Activated CD8-positive, alpha-beta T cell treated with anti-CD3 and anti-CD28 coated beads for 36 hours (primary cell): ENCODE results near the gene FAM83G. TPM values are rescaled to one million over a fixed set of nuclear protein-coding genes. Genes with fewer than 3 reads are reported as not detected.
"Not testable (repeated sequence)": the region's sequence is repeated elsewhere in the genome, so short reads cannot be mapped to it uniquely, and the experiment has no call there.

Source experiments
- ATAC-seq: fragments of 200-7000 bp; cut with Tn5 transposase; one replicate; pipeline ENCODE4 v1.10.0; 2021; ENCODE audit warnings: mild to moderate bottlenecking, moderate library complexity
- CTCF ChIA-PET: fragments of 350-600 bp; sonication (Branson Sonifier 250); formaldehyde crosslinking; loops from one replicate; lab custom pipeline; 2021; ENCODE audit warnings: antibody characterized with exemption; lab: Charles Lee
- POLR2A ChIA-PET: fragments of 350-600 bp; sonication (Branson Sonifier 250); formaldehyde crosslinking; loops from one replicate; lab custom pipeline; 2021; ENCODE audit warnings: antibody characterized with exemption; lab: Charles Lee
- DNase-seq: peaks from one replicate; pipeline ENCODE4 v3.0.0-alpha.2; 2020
- H3K27ac Mint-ChIP-seq: one replicate; pipeline ENCODE4 v1.8.0; 2021; ENCODE audit warnings: mild to moderate bottlenecking, mixed read lengths
- H3K27me3 Mint-ChIP-seq: one replicate; pipeline ENCODE4 v1.8.0; 2021; ENCODE audit warnings: mixed read lengths
- H3K36me3 Mint-ChIP-seq: one replicate; pipeline ENCODE4 v1.8.0; 2021; ENCODE audit warnings: low read depth, mixed read lengths
- H3K4me1 Mint-ChIP-seq: one replicate; pipeline ENCODE4 v1.8.0; 2021; ENCODE audit warnings: low read depth, mixed read lengths
- H3K4me3 Mint-ChIP-seq: one replicate; pipeline ENCODE4 v1.8.0; 2021; ENCODE audit warnings: mild to moderate bottlenecking, moderate library complexity, mixed read lengths
- H3K9me3 Mint-ChIP-seq: one replicate; pipeline ENCODE4 v1.8.0; 2021; ENCODE audit warnings: mixed read lengths
- intact Hi-C: fragments of 100-400 bp; cut with micrococcal nuclease; formaldehyde crosslinking; loops from one replicate; pipeline ENCODE4 v1.10.0; 2022
- total RNA-seq, 2 experiments: library from RNA; stranded (reverse); gene quantifications; one replicate each; pipeline ENCODE4 v1.2.3, GENCODE V29; 2021
- TF ChIP-seq, protein P1 (sequence below): fragments of 200-600 bp; IDR thresholded peaks from one replicate; pipeline ENCODE4 v1.8.0; 2022; ENCODE audit warnings: antibody characterized with exemption, mild to moderate bottlenecking

FAM83G gene
- total RNA-seq, 2 experiments from 2014 or later: 11.9 to 12.1 TPM

DNA sequence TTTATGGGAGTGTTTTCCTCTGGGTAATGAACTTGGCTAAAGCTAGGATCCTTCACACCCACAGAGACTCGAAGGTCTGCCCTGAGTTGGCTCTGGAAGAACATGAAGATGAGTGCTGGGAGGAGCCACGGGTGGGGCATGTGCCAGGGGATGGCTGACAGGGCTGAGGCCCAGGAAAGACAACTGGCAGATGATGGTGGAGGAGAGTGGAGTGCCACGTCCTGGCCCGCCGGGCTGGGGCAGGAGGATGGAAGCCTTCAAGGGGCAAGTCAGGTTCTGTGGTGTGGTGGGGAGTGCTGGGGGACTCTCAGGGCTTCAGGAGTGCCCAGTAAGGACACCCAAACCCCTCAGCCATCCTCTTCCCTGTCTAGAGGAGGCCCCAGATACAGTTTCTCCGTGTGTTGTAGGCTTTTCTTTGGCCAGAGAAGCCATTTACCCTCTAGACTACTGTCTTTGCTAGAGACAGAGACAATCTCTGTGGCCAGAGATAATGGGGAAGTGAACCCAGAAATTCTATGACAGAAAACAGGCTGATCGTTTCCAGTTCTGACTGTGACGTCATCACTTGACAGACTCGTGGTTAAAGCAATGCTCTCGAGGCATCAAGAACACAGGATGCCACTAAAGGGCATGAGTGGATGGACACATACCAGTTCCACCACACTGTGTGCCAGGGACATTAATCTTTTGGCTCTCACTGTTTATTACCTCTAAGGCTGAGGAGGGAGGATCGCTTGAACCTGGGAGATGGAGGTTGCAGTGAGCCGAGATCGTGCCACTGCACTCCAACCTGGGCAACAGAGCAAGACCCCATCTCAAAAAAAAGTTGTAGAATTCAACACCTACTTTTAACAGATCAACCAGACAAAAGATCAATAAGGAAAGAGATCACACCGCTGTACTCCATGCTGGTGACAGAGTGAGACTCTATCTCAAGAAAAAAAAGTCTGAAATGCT, 71.2 kb downstream of the FAM83G start:
- ATAC-seq (peak; percentile 38), DNase-seq (peak; percentile 32)
- peaks cover 22% of the 10 kb centered on the region for H3K4me1 Mint-ChIP-seq
- H3K4me3 Mint-ChIP-seq: no peak overlapping the region
- peaks cover 2% of the 10 kb centered on the region for H3K27me3 Mint-ChIP-seq
- ChIA-PET CTCF (interaction anchor here (0.7 to 1.4 kb wide), 2 partner anchors 28 to 75 kb away, joined by 3 to 4 read pairs; no protein-coding TSS in a partner anchor), POLR2A (interaction anchor here (0.6 kb wide), 1 partner anchor 88 kb away, joined by 3 read pairs; no protein-coding TSS in a partner anchor)
- peaks cover 29% of the 10 kb centered on the region for H3K36me3 Mint-ChIP-seq
- TF ChIP-seq, protein P1, sequence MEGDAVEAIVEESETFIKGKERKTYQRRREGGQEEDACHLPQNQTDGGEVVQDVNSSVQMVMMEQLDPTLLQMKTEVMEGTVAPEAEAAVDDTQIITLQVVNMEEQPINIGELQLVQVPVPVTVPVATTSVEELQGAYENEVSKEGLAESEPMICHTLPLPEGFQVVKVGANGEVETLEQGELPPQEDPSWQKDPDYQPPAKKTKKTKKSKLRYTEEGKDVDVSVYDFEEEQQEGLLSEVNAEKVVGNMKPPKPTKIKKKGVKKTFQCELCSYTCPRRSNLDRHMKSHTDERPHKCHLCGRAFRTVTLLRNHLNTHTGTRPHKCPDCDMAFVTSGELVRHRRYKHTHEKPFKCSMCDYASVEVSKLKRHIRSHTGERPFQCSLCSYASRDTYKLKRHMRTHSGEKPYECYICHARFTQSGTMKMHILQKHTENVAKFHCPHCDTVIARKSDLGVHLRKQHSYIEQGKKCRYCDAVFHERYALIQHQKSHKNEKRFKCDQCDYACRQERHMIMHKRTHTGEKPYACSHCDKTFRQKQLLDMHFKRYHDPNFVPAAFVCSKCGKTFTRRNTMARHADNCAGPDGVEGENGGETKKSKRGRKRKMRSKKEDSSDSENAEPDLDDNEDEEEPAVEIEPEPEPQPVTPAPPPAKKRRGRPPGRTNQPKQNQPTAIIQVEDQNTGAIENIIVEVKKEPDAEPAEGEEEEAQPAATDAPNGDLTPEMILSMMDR: no peak
- intact Hi-C loops: no loop called here
- no peaks in the 10 kb centered on the region for H3K9me3 Mint-ChIP-seq
- H3K27ac Mint-ChIP-seq: peak overlapping the region; percentile 48

DNA sequence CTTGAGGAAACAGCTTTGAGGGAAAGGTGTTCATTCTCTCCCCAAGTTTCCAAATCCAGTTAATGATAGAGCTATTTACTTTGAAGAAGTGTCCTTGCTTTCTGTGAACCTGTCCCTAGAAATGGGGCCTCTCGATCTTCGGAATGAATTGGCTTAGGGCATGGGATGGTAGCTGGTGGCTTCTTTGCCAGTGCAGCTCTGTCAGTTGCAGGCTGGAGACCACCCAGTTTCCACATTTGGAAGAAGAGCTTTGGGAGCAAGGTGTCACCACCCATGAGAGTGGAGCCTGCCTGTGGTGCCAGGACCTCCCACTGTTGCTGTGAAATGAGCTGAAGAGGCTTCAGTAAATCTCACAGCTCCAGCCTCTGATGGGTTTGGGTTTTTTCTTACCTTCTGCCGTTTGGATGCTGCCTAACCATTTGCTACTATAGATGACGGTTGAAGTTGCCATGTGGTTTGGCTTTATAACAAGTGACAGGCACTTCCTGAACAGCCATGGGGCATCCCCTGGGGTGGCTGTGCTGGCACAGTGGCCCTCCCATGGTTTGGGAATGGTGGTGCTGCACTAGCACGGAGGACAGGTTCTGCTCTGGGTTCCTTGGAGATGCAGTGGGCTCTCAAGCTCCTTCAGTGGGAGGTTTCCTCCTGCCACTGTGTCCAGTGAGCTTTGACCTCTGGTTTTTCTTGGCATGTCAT, 72.1 kb downstream of the FAM83G start:
- TF ChIP-seq, protein P1: no peak
- Mint-ChIP-seq H3K4me3 (no peak overlapping the region), H3K27me3 (peaks cover 2% of the 10 kb centered on the region), H3K36me3 (peaks cover 30% of the 10 kb centered on the region), H3K9me3 (no peaks in the 10 kb centered on the region), H3K4me1 (peaks cover 22% of the 10 kb centered on the region), H3K27ac (peak overlapping the region; percentile 75)
- peak; percentile 45 for DNase-seq
- POLR2A ChIA-PET: no interaction called here
- CTCF ChIA-PET: interaction anchor here (0.7 to 1.6 kb wide), 3 partner anchors 29 to 307 kb away, joined by 3 to 4 read pairs (median 3); no protein-coding TSS in a partner anchor
- intact Hi-C loops: no loop called here
- peak; percentile 90 for ATAC-seq

DNA sequence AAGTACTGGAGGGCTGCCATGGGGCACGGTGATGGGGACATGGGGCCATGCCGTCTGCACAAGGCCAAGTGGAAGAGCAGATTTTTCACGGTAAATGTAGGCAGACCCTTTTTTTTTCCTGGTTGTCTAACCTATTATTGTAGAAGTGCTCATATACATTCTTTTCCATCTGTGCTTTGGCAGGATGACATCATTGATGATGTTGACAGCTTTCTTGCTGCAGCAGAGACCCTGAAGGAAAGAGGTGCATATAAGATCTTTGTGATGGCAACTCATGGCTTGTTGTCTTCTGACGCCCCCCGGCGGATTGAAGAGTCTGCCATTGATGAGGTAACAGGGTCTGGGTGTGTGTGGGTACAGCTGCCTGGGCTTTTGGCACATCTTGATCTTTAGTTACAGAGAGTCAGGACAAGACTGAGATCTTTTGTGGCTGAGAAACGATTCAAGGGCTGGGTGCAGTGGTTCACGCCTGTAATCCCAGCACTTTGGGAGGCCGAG, 75.9 kb downstream of the FAM83G start:
- ChIA-PET CTCF (interaction anchor here (1.2 kb wide), 1 partner anchor 10 kb away, joined by 3 read pairs; no protein-coding TSS in a partner anchor), POLR2A (no interaction called here)
- H3K27ac Mint-ChIP-seq: no peak overlapping the region
- H3K27me3 Mint-ChIP-seq: no peaks in the 10 kb centered on the region
- H3K36me3 Mint-ChIP-seq: peaks cover 49% of the 10 kb centered on the region
- DNase-seq (no peak), ATAC-seq (no peak)
- TF ChIP-seq, protein P1: no peak
- intact Hi-C loops: no loop called here
- no peak overlapping the region for H3K4me3 Mint-ChIP-seq
- no peaks in the 10 kb centered on the region for H3K9me3 Mint-ChIP-seq
- peaks cover 37% of the 10 kb centered on the region for H3K4me1 Mint-ChIP-seq

DNA sequence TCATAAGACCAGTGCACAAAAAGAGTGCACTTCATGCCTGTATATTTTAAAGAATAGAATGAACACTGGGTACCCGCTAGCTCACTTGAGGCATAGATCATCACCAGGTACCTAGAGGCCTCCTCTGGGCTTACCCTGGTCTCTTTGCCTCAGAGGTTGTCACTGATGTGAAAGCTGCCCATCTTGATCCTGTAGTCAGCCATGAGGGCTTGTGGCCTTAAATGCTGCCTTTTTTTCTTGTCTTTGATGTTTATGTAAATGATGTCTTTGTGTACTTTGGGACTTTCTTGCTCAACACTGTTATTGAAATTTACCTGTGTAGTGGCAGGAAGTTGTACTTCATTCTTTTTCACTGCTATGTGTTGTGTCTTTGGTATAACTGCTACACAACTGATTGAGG, 79.4 kb downstream of the FAM83G start:
- H3K4me1 Mint-ChIP-seq: peaks cover 41% of the 10 kb centered on the region
- ChIA-PET POLR2A (interaction anchor here (1.6 kb wide), 1 partner anchor 24 kb away, joined by 4 read pairs; no protein-coding TSS in a partner anchor), CTCF (interaction anchor here (1.6 kb wide), 1 partner anchor 36 kb away, joined by 4 read pairs; no protein-coding TSS in a partner anchor)
- peak; percentile 16 for DNase-seq
- peaks cover 38% of the 10 kb centered on the region for H3K36me3 Mint-ChIP-seq
- no peak for ATAC-seq
- intact Hi-C loops: no loop called here
- peak overlapping the region; percentile 74 for H3K27ac Mint-ChIP-seq
- TF ChIP-seq, protein P1: no peak
- no peak overlapping the region for H3K4me3 Mint-ChIP-seq
- no peaks in the 10 kb centered on the region for H3K27me3 Mint-ChIP-seq
- H3K9me3 Mint-ChIP-seq: no peaks in the 10 kb centered on the region

DNA sequence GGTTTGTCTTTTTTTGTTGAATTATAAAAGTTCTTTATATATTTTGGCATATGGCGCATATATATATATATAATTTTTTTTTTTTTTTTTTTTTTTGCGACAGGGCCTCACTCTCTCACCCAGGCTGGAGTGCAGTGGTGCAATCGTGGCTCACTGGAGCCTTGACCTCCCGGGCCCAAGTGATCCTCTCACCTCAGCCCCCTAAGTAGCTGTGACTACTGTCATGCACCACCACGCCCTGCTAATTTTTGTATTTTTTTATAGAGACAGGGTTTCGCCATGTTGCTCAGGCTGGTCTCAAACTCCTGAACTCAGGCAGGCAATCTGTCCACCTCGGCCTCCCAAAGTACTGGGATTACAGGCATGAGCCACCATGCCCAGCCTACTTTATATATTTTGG, 82.0 kb downstream of the FAM83G start:
- H3K36me3 Mint-ChIP-seq: peaks cover 43% of the 10 kb centered on the region
- intact Hi-C loops: loop anchor here (5.0 kb wide), 1 partner anchor 65 kb away; the partner anchor contains the start of gene PRPSAP2
- H3K4me1 Mint-ChIP-seq: peaks cover 63% of the 10 kb centered on the region
- H3K27me3 Mint-ChIP-seq, CTCF ChIA-PET, POLR2A ChIA-PET, ATAC-seq, DNase-seq, H3K9me3 Mint-ChIP-seq, H3K4me3 Mint-ChIP-seq: not testable (repeated sequence)
- peak overlapping the region; percentile 86 for H3K27ac Mint-ChIP-seq
